Measurements from ENCODE around the gene TRIM29. TPM values are rescaled to one million over a fixed set of nuclear protein-coding genes. Genes with fewer than 3 reads are reported as not detected.

Gene TRIM29
- total and polyA plus RNA-seq, 2 experiments from 2014 or later, result 0.28 TPM; not detected in 1

GRCh38 chr11:120146413-120147093 is 8.6 kb upstream of the TRIM29 start:
- Mint-ChIP-seq H3K4me1 (peaks cover 5% of the 10 kb centered on the region; the same call in 1 of the 3 replicates), H3K27ac (no peak overlapping the region), H3K9me3 (no peaks in the 10 kb centered on the region), H3K4me3 (no peak overlapping the region), H3K36me3 (ENCODE audit: low read depth) (no peaks in the 10 kb centered on the region), H3K27me3 (ENCODE audit: insufficient read depth, low read depth, poor library complexity) (no peaks in the 10 kb centered on the region)
- H3K79me2 ChIP-seq (replicated peaks; ENCODE audit: insufficient read depth), result no peaks in the 10 kb centered on the region
- no peak overlapping the region for H3K4me3 ChIP-seq
- no peaks in the 10 kb centered on the region for H4K20me1 ChIP-seq (replicated peaks; ENCODE audit: insufficient read depth)
- DNase-seq (ENCODE audit: low spot score) (no peak), ATAC-seq (no peak)
- no peaks in the 10 kb centered on the region for H3F3A ChIP-seq (replicated peaks; ENCODE audit: low read depth)
- H3K27me3 ChIP-seq (ENCODE audit: insufficient read depth), result no peaks in the 10 kb centered on the region
- no peaks in the 10 kb centered on the region for H3K36me3 ChIP-seq (ENCODE audit: insufficient read depth)
- TF ChIP-seq, protein P1, sequence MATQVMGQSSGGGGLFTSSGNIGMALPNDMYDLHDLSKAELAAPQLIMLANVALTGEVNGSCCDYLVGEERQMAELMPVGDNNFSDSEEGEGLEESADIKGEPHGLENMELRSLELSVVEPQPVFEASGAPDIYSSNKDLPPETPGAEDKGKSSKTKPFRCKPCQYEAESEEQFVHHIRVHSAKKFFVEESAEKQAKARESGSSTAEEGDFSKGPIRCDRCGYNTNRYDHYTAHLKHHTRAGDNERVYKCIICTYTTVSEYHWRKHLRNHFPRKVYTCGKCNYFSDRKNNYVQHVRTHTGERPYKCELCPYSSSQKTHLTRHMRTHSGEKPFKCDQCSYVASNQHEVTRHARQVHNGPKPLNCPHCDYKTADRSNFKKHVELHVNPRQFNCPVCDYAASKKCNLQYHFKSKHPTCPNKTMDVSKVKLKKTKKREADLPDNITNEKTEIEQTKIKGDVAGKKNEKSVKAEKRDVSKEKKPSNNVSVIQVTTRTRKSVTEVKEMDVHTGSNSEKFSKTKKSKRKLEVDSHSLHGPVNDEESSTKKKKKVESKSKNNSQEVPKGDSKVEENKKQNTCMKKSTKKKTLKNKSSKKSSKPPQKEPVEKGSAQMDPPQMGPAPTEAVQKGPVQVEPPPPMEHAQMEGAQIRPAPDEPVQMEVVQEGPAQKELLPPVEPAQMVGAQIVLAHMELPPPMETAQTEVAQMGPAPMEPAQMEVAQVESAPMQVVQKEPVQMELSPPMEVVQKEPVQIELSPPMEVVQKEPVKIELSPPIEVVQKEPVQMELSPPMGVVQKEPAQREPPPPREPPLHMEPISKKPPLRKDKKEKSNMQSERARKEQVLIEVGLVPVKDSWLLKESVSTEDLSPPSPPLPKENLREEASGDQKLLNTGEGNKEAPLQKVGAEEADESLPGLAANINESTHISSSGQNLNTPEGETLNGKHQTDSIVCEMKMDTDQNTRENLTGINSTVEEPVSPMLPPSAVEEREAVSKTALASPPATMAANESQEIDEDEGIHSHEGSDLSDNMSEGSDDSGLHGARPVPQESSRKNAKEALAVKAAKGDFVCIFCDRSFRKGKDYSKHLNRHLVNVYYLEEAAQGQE (IDR thresholded peaks at IDR 0.05; ENCODE audit: unreplicated experiment), result no peak
- TF ChIP-seq, protein P2, sequence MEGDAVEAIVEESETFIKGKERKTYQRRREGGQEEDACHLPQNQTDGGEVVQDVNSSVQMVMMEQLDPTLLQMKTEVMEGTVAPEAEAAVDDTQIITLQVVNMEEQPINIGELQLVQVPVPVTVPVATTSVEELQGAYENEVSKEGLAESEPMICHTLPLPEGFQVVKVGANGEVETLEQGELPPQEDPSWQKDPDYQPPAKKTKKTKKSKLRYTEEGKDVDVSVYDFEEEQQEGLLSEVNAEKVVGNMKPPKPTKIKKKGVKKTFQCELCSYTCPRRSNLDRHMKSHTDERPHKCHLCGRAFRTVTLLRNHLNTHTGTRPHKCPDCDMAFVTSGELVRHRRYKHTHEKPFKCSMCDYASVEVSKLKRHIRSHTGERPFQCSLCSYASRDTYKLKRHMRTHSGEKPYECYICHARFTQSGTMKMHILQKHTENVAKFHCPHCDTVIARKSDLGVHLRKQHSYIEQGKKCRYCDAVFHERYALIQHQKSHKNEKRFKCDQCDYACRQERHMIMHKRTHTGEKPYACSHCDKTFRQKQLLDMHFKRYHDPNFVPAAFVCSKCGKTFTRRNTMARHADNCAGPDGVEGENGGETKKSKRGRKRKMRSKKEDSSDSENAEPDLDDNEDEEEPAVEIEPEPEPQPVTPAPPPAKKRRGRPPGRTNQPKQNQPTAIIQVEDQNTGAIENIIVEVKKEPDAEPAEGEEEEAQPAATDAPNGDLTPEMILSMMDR (conservative IDR thresholded peaks at IDR 0.05; ENCODE audit: low read depth in 2 of 2), result no peak
- TF ChIP-seq, protein P3, sequence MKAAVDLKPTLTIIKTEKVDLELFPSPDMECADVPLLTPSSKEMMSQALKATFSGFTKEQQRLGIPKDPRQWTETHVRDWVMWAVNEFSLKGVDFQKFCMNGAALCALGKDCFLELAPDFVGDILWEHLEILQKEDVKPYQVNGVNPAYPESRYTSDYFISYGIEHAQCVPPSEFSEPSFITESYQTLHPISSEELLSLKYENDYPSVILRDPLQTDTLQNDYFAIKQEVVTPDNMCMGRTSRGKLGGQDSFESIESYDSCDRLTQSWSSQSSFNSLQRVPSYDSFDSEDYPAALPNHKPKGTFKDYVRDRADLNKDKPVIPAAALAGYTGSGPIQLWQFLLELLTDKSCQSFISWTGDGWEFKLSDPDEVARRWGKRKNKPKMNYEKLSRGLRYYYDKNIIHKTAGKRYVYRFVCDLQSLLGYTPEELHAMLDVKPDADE (IDR thresholded peaks at IDR 0.05), result no peak
- TF ChIP-seq EZH2 (IDR thresholded peaks at IDR 0.05; ENCODE audit: low read depth, unreplicated experiment) (no peak), EZH2phosphoT487 (IDR thresholded peaks at IDR 0.05; ENCODE audit: unreplicated experiment) (no peak), POLR2AphosphoS5 (IDR thresholded peaks at IDR 0.05; ENCODE audit: low read depth) (no peak), ZNF331 (CRISPR knock-in tag; IDR thresholded peaks at IDR 0.05; ENCODE audit: low read depth) (no peak), STAT1 (IDR thresholded peaks at IDR 0.05; ENCODE audit: unreplicated experiment) (no peak), ZNF114 (CRISPR knock-in tag; IDR thresholded peaks at IDR 0.05) (no peak), CREB1 (CRISPR knock-in tag; IDR thresholded peaks at IDR 0.05; ENCODE audit: low read depth) (no peak), JUNB (IDR thresholded peaks at IDR 0.05; ENCODE audit: unreplicated experiment) (no peak), NANOG (IDR thresholded peaks at IDR 0.05; ENCODE audit: borderline replicate concordance) (no peak)
- TF ChIP-seq, protein P4, sequence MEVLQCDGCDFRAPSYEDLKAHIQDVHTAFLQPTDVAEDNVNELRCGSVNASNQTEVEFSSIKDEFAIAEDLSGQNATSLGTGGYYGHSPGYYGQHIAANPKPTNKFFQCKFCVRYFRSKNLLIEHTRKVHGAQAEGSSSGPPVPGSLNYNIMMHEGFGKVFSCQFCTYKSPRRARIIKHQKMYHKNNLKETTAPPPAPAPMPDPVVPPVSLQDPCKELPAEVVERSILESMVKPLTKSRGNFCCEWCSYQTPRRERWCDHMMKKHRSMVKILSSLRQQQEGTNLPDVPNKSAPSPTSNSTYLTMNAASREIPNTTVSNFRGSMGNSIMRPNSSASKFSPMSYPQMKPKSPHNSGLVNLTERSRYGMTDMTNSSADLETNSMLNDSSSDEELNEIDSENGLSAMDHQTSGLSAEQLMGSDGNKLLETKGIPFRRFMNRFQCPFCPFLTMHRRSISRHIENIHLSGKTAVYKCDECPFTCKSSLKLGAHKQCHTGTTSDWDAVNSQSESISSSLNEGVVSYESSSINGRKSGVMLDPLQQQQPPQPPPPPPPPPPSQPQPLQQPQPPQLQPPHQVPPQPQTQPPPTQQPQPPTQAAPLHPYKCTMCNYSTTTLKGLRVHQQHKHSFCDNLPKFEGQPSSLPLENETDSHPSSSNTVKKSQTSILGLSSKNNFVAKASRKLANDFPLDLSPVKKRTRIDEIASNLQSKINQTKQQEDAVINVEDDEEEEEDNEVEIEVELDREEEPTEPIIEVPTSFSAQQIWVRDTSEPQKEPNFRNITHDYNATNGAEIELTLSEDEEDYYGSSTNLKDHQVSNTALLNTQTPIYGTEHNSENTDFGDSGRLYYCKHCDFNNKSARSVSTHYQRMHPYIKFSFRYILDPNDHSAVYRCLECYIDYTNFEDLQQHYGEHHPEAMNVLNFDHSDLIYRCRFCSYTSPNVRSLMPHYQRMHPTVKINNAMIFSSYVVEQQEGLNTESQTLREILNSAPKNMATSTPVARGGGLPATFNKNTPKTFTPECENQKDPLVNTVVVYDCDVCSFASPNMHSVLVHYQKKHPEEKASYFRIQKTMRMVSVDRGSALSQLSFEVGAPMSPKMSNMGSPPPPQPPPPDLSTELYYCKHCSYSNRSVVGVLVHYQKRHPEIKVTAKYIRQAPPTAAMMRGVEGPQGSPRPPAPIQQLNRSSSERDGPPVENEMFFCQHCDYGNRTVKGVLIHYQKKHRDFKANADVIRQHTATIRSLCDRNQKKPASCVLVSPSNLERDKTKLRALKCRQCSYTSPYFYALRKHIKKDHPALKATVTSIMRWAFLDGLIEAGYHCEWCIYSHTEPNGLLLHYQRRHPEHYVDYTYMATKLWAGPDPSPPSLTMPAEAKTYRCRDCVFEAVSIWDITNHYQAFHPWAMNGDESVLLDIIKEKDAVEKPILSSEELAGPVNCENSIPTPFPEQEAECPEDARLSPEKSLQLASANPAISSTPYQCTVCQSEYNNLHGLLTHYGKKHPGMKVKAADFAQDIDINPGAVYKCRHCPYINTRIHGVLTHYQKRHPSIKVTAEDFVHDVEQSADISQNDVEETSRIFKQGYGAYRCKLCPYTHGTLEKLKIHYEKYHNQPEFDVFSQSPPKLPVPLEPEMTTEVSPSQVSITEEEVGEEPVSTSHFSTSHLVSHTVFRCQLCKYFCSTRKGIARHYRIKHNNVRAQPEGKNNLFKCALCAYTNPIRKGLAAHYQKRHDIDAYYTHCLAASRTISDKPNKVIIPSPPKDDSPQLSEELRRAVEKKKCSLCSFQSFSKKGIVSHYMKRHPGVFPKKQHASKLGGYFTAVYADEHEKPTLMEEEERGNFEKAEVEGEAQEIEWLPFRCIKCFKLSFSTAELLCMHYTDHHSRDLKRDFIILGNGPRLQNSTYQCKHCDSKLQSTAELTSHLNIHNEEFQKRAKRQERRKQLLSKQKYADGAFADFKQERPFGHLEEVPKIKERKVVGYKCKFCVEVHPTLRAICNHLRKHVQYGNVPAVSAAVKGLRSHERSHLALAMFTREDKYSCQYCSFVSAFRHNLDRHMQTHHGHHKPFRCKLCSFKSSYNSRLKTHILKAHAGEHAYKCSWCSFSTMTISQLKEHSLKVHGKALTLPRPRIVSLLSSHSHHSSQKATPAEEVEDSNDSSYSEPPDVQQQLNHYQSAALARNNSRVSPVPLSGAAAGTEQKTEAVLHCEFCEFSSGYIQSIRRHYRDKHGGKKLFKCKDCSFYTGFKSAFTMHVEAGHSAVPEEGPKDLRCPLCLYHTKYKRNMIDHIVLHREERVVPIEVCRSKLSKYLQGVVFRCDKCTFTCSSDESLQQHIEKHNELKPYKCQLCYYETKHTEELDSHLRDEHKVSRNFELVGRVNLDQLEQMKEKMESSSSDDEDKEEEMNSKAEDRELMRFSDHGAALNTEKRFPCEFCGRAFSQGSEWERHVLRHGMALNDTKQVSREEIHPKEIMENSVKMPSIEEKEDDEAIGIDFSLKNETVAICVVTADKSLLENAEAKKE (CRISPR knock-in tag; IDR thresholded peaks at IDR 0.05), result no peak
- H3K4me2 ChIP-seq, result no peak overlapping the region
- no peaks in the 10 kb centered on the region for H3K4me1 ChIP-seq (ENCODE audit: insufficient read depth)
- H2AFZ ChIP-seq, result no peak overlapping the region
- no peaks in the 10 kb centered on the region for H3K9me2 ChIP-seq (ENCODE audit: insufficient read depth)
- no peak overlapping the region for H3K27ac ChIP-seq (ENCODE audit: low read depth)
